GM12878 (cell line): Measurements from ENCODE around the gene MAP2K4. TPM values are rescaled to one million over a fixed set of nuclear protein-coding genes. Genes with fewer than 3 reads are reported as not detected.

Source experiments
- ATAC-seq: fragments of 200-7000 bp; cut with Tn5 transposase; 3 replicates; pipeline ENCODE4 v1.9.1; 2020; ENCODE audit warnings: mild to moderate bottlenecking, moderate library complexity
- BruUV-seq: library from RNA; stranded (reverse); fragments of 400-500 nt; replicated peaks from 2 replicates; lab custom pipeline; 2021; lab: Mats Ljungman, UMichigan
- CTCF ChIA-PET: fragments of 300-600 bp; sonication (Branson Sonifier 250); formaldehyde crosslinking; extraction: SDS; loops from one replicate; lab custom pipeline; 2021; ENCODE audit warnings: inconsistent platforms; lab: Yijun Ruan, JAX
- POLR2A ChIA-PET: fragments of 350-600 bp; formaldehyde crosslinking; extraction: SDS; loops from one replicate; lab custom pipeline; 2021; ENCODE audit warnings: inconsistent platforms; lab: Charles Lee
- RAD21 ChIA-PET: fragments of 300-600 bp; sonication (Branson Sonifier 250); formaldehyde crosslinking; loops from one replicate; lab custom pipeline; 2023; ENCODE audit warnings: antibody characterized with exemption; ENCODE audit not compliant: unreplicated experiment; lab: Charles Lee
- SMC1A ChIA-PET: fragments of 300-600 bp; sonication (Branson Sonifier 250); formaldehyde crosslinking; loops from one replicate; lab custom pipeline; 2023; ENCODE audit not compliant: unreplicated experiment, uncharacterized antibody; lab: Charles Lee
- DNase-seq: peaks from one replicate; pipeline ENCODE4 v3.0.0-alpha.2; 2011; ENCODE audit warnings: low read depth, low spot score
- FAIRE-seq: peaks from 3 replicates; lab custom pipeline; 2011; peaks lifted over from hg19 to GRCh38; lab: Jason Lieb, UNC
- H2AFZ ChIP-seq: 2 replicates; pipeline ENCODE4 v1.6.0; 2011; ENCODE audit warnings: low read depth, low read length, control low read depth; ENCODE audit not compliant: control insufficient read depth
- H3K27ac ChIP-seq: 2 replicates; pipeline ENCODE4 v1.5.1; 2011; ENCODE audit warnings: control low read depth; ENCODE audit not compliant: control insufficient read depth, insufficient read depth
- H3K27me3 ChIP-seq, 2 experiments: replicated peaks in 1 of 2; 2 replicates each; pipeline versions ENCODE4 v1.6.0 to v1.6.1; 2011; ENCODE audit warnings: low read length in 1 of 2; ENCODE audit not compliant: control insufficient read depth in 2 of 2, insufficient read depth in 2 of 2
- H3K36me3 ChIP-seq, 2 experiments: 2 replicates each; pipeline ENCODE4 v1.5.1; 2011; ENCODE audit warnings: low read length in 1 of 2; ENCODE audit not compliant: control insufficient read depth in 2 of 2, insufficient read depth in 2 of 2
- H3K4me1 ChIP-seq: 2 replicates; pipeline ENCODE4 v1.6.1; 2011; ENCODE audit warnings: mild to moderate bottlenecking, low read length, moderate library complexity, mixed read lengths; ENCODE audit not compliant: control insufficient read depth, insufficient read depth
- H3K4me2 ChIP-seq: 2 replicates; pipeline ENCODE4 v1.6.0; 2011; ENCODE audit warnings: control low read depth; ENCODE audit not compliant: control insufficient read depth, insufficient read depth
- H3K4me3 ChIP-seq: fragments of 200-600 bp; sonication (generic); 2 replicates; pipeline ENCODE4 v1.5.1; 2016
- H3K79me2 ChIP-seq: 2 replicates; pipeline ENCODE4 v1.6.0; 2011; ENCODE audit warnings: low read length; ENCODE audit not compliant: control insufficient read depth, insufficient read depth
- H3K9ac ChIP-seq: 2 replicates; pipeline ENCODE4 v1.8.0; 2011; ENCODE audit warnings: low read length, control low read depth, mixed read lengths; ENCODE audit not compliant: control insufficient read depth, insufficient read depth
- H3K9me3 ChIP-seq: replicated peaks from 3 replicates; pipeline ENCODE4 v1.5.1; 2011; ENCODE audit warnings: mild to moderate bottlenecking, low read length; ENCODE audit not compliant: control insufficient read depth, insufficient read depth
- H4K20me1 ChIP-seq: 2 replicates; pipeline ENCODE4 v1.6.0; 2011; ENCODE audit not compliant: control insufficient read depth, insufficient read depth
- CTCF ChIP-seq, 3 experiments: IDR thresholded peaks in 2 of 3; conservative IDR thresholded peaks in 1 of 3; 2 replicates each; pipeline ENCODE4 v1.5.1; 2011; ENCODE audit warnings: low read depth in 3 of 3, low read length in 3 of 3, mild to moderate bottlenecking in 3 of 3, control low read depth in 2 of 3, moderate library complexity in 2 of 3, inconsistent platforms in 1 of 3, mixed read lengths in 1 of 3; ENCODE audit not compliant: control insufficient read depth in 2 of 3, insufficient read depth in 1 of 3; ENCODE audit errors: extremely low read depth in 1 of 3
- MAX ChIP-seq: IDR thresholded peaks from 2 replicates; pipeline ENCODE4 v1.6.1; 2012; ENCODE audit warnings: low read depth, low read length, improper control_type of control experiment
- POU2F2 ChIP-seq: IDR thresholded peaks from 3 replicates; pipeline ENCODE4 v1.6.1; 2011; ENCODE audit warnings: low read depth, mild to moderate bottlenecking, low read length, borderline replicate concordance
- SIX5 ChIP-seq: IDR thresholded peaks from 2 replicates; pipeline ENCODE4 v1.6.1; 2011; ENCODE audit warnings: mild to moderate bottlenecking, low read depth, low read length, moderate library complexity; ENCODE audit not compliant: severe bottlenecking
- STAT1 ChIP-seq: fragments of 450-650 bp; conservative IDR thresholded peaks from 2 replicates; pipeline ENCODE4 v1.6.1; 2014; ENCODE audit warnings: antibody characterized with exemption, mild to moderate bottlenecking
- STAT3 ChIP-seq: IDR thresholded peaks from 2 replicates; pipeline ENCODE4 v1.6.1; 2011; ENCODE audit warnings: low read depth, low read length, improper control_type of control experiment
- SUPT20H ChIP-seq: IDR thresholded peaks from 2 replicates; pipeline ENCODE4 v1.6.1; 2011; ENCODE audit warnings: low read depth, mild to moderate bottlenecking, low read length, moderate library complexity, borderline replicate concordance; ENCODE audit not compliant: control insufficient read depth
- TAF1 ChIP-seq: IDR thresholded peaks from 2 replicates; pipeline ENCODE4 v1.6.1; 2011; ENCODE audit warnings: mild to moderate bottlenecking, low read depth, low read length, borderline replicate concordance
- WGBS: methylation state at CpG from one replicate; pipeline ENCODE4 v1.1.6; 2016; ENCODE audit warnings: low lambda C conversion rate; ENCODE audit not compliant: insufficient replicate concordance, insufficient coverage; ENCODE audit errors: missing lambda C conversion rate; 5-methylcytosine and 5-hydroxymethylcytosine counted together
- in situ Hi-C: fragments of 300-500 bp; cut with MboI; formaldehyde crosslinking; loops from 9 replicates; pipeline ENCODE4 v1.14.3; 2018; ENCODE audit warnings: mixed read lengths
- intact Hi-C: fragments of 100-400 bp; cut with micrococcal nuclease; formaldehyde crosslinking; loops from one replicate; pipeline ENCODE4 v1.14.2; 2022; ENCODE audit not compliant: unreplicated experiment
- polyA plus RNA-seq, 11 experiments: library from polyadenylated mRNA; depleted of rRNA in 4 of 11; unstranded in 6 of 11; stranded (reverse) in 5 of 11; fragments of >200 nt; fragmentation: Nextera tagmentation in 4 of 11; fragmentation: Illumina TruSeq in 1 of 11; extraction: Ambion mirVana in 4 of 11; extraction: Trizol in 1 of 11; gene quantifications; 1 replicate in 1 of 11; 2 replicates in 10 of 11; pipeline versions ENCODE4 v1.2.1 to v1.2.3, GENCODE V29; 2011 to 2016; ENCODE audit warnings: inconsistent platforms in 2 of 11, missing spikeins in 2 of 11, low read depth in 1 of 11
- total RNA-seq, 4 experiments: library from RNA; depleted of rRNA in 3 of 4; stranded (reverse); fragments of >200 nt in 3 of 4; fragmentation: Illumina TruSeq in 1 of 4; extraction: Trizol in 1 of 4; gene quantifications; 2 replicates each; pipeline versions ENCODE4 v1.2.1 to v1.2.3, GENCODE V29; 2013 to 2021

The MAP2K4 gene
- total and polyA plus RNA-seq, 10 of the 15 experiments (the other 5 are each of a cell fraction or from before 2014, with no cell fraction given), result 5.4 to 34.1 (median 25.5) TPM

- ChIA-PET CTCF (interaction anchor here (0.7 kb wide), 1 partner anchor 9 kb away, joined by 4 read pairs; no protein-coding TSS in a partner anchor), RAD21 (no interaction called here), SMC1A (no interaction called here)
- in situ Hi-C loops, result no loop called here
- Histone ChIP-seq H3K9me3 (no peaks in the 10 kb centered on the region), H3K4me1 (no peaks in the 10 kb centered on the region), H3K4me3 (no peak overlapping the region), H2AFZ (no peak overlapping the region), H3K79me2 (no peaks in the 10 kb centered on the region)
- 75% methylated on average over 2 of the region's 2 CpGs for WGBS
- no peak for FAIRE-seq
- DNase-seq, result no peak
- TF ChIP-seq STAT1 (no peak), CTCF (IDR thresholded peaks at IDR 0.05 in 2 of 3, conservative IDR thresholded peaks at IDR 0.05 in 1 of 3; ENCODE audit: control insufficient read depth in 2 of 3, extremely low read depth in 1 of 3, insufficient read depth in 1 of 3, low read depth in 3 of 3, low read length in 3 of 3) (0 out of 6 replicates have a peak, but pooled peaks of 1 of the 3 experiments have one; percentile 22), POU2F2 (no peak), STAT3 (no peak), TAF1 (no peak), SUPT20H (no peak), SIX5 (no peak), MAX (no peak)
- TF ChIP-seq, all 136 proteins: peak for 1
- Histone ChIP-seq H3K9ac (no peak overlapping the region), H3K27ac (no peak overlapping the region), H3K27me3 (no peaks in the 10 kb centered on the region), H4K20me1 (no peaks in the 10 kb centered on the region), H3K4me2 (no peak overlapping the region), H3K36me3 (peaks cover 0 to 4% of the 10 kb centered on the region in 2 experiments; a peak in 3 of 4 replicates)
- intact Hi-C loops, result no loop called here
- ATAC-seq, result no peak
- POLR2A ChIA-PET, result no interaction called here
- no TSS peak for BruUV-seq
Measured at GRCh38 chr17:11980813-11981212, 39.9 kb upstream of the MAP2K4 start.
